HepG2 (cell line): ENCODE measurements around the gene FBXL13.

ENCODE experiments used
- BRCA1 ChIP-seq: sonication (generic); formaldehyde crosslinking; IDR thresholded peaks from 2 replicates; pipeline ENCODE4 v1.4.0; 2020; ENCODE audit warnings: missing genetic modification reagents
- GPN1 ChIP-seq: sonication (generic); formaldehyde crosslinking; IDR thresholded peaks from 2 replicates; pipeline ENCODE4 v1.5.1; 2020; ENCODE audit warnings: missing genetic modification reagents, borderline replicate concordance
- KDM2A ChIP-seq: sonication (generic); formaldehyde crosslinking; IDR thresholded peaks from 2 replicates; pipeline ENCODE4 v1.4.0; 2020; ENCODE audit warnings: low read depth, missing genetic modification reagents, borderline replicate concordance
- KLF12 ChIP-seq: sonication (generic); formaldehyde crosslinking; IDR thresholded peaks from 2 replicates; pipeline ENCODE4 v1.4.0; 2020; ENCODE audit warnings: missing genetic modification reagents, borderline replicate concordance
- POLR2A ChIP-seq, 2 experiments: IDR thresholded peaks; 2 replicates each; pipeline ENCODE4 v1.6.1; 2011; ENCODE audit warnings: low read depth in 2 of 2, low read length in 2 of 2, mild to moderate bottlenecking in 1 of 2, moderate library complexity in 1 of 2; ENCODE audit not compliant: insufficient read depth in 1 of 2
- POLR2AphosphoS5 ChIP-seq: IDR thresholded peaks from 2 replicates; pipeline ENCODE4 v1.6.1; 2012; ENCODE audit warnings: low read depth, low read length
- SMAD1 ChIP-seq: sonication (generic); formaldehyde crosslinking; IDR thresholded peaks from 2 replicates; pipeline ENCODE4 v1.4.0; 2020; ENCODE audit warnings: missing genetic modification reagents, low read depth, mild to moderate bottlenecking, borderline replicate concordance
- ZNF232 ChIP-seq: sonication (generic); formaldehyde crosslinking; IDR thresholded peaks from 2 replicates; pipeline ENCODE4 v1.4.0; 2020; ENCODE audit warnings: missing genetic modification reagents, borderline replicate concordance
- ZNF282 ChIP-seq: fragments of 450-650 bp; IDR thresholded peaks from 2 replicates; pipeline ENCODE4 v1.6.1; 2018; ENCODE audit not compliant: partially characterized antibody
- ZNF503 ChIP-seq: sonication (generic); formaldehyde crosslinking; IDR thresholded peaks from 2 replicates; pipeline ENCODE4 v1.4.0; 2020; ENCODE audit warnings: missing genetic modification reagents
- ZNF570 ChIP-seq: sonication (generic); formaldehyde crosslinking; IDR thresholded peaks from 2 replicates; pipeline ENCODE4 v1.4.0; 2020; ENCODE audit warnings: mild to moderate bottlenecking, missing genetic modification reagents, borderline replicate concordance
- TF ChIP-seq, protein P1 (sequence below): sonication (generic); formaldehyde crosslinking; IDR thresholded peaks from 2 replicates; pipeline ENCODE4 v1.5.0; 2020; ENCODE audit warnings: mild to moderate bottlenecking, missing genetic modification reagents, moderate library complexity
- TF ChIP-seq, protein P2 (sequence below): sonication (generic); formaldehyde crosslinking; IDR thresholded peaks from 2 replicates; pipeline ENCODE4 v1.5.0; 2020; ENCODE audit warnings: missing genetic modification reagents

GRCh38 chr7:102829075-102829474, 245.5 kb downstream of the FBXL13 start:
- TF ChIP-seq POLR2AphosphoS5 (no peak), ZNF232 (CRISPR knock-in tag) (no peak), BRCA1 (no peak), POLR2A (IDR thresholded peaks at IDR 0.05; ENCODE audit: insufficient read depth in 1 of 2, low read depth in 2 of 2, low read length in 2 of 2) (no peak), SMAD1 (CRISPR knock-in tag) (no peak), ZNF282 (no peak), ZNF503 (CRISPR knock-in tag) (no peak), ZNF570 (no peak), KLF12 (CRISPR knock-in tag) (no peak), GPN1 (CRISPR knock-in tag) (no peak), KDM2A (CRISPR knock-in tag) (no peak)
- TF ChIP-seq, protein P1, sequence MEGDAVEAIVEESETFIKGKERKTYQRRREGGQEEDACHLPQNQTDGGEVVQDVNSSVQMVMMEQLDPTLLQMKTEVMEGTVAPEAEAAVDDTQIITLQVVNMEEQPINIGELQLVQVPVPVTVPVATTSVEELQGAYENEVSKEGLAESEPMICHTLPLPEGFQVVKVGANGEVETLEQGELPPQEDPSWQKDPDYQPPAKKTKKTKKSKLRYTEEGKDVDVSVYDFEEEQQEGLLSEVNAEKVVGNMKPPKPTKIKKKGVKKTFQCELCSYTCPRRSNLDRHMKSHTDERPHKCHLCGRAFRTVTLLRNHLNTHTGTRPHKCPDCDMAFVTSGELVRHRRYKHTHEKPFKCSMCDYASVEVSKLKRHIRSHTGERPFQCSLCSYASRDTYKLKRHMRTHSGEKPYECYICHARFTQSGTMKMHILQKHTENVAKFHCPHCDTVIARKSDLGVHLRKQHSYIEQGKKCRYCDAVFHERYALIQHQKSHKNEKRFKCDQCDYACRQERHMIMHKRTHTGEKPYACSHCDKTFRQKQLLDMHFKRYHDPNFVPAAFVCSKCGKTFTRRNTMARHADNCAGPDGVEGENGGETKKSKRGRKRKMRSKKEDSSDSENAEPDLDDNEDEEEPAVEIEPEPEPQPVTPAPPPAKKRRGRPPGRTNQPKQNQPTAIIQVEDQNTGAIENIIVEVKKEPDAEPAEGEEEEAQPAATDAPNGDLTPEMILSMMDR (CRISPR knock-in tag): no peak
- TF ChIP-seq, protein P2, sequence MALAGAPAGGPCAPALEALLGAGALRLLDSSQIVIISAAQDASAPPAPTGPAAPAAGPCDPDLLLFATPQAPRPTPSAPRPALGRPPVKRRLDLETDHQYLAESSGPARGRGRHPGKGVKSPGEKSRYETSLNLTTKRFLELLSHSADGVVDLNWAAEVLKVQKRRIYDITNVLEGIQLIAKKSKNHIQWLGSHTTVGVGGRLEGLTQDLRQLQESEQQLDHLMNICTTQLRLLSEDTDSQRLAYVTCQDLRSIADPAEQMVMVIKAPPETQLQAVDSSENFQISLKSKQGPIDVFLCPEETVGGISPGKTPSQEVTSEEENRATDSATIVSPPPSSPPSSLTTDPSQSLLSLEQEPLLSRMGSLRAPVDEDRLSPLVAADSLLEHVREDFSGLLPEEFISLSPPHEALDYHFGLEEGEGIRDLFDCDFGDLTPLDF (CRISPR knock-in tag): no peak
